Myocyte (in vitro differentiated cells): ENCODE measurements around the gene NDUFS8. TPM values are rescaled to one million over a fixed set of nuclear protein-coding genes. Genes with fewer than 3 reads are reported as not detected.
"Not testable (repeated sequence)": the region's sequence is repeated elsewhere in the genome, so short reads cannot be mapped to it uniquely, and the experiment has no call there.

Experiments used
- DNase-seq: peaks from one replicate; pipeline ENCODE4 v3.0.0-alpha.2; 2012; ENCODE audit warnings: low read depth
- polyA plus RNA-seq: library from polyadenylated mRNA; unstranded; fragments of >200 nt; gene quantifications from one replicate; pipeline ENCODE4 v1.2.1, GENCODE V29; 2012; ENCODE audit warnings: missing spikeins
- total RNA-seq: library from RNA; depleted of rRNA; stranded (reverse); fragments of >200 nt; gene quantifications from 2 replicates; pipeline ENCODE4 v1.2.3, GENCODE V29; 2014

NDUFS8 gene
- 154 and 195 TPM in 2 replicates for total RNA-seq
- polyA plus RNA-seq: 215 TPM

DNA sequence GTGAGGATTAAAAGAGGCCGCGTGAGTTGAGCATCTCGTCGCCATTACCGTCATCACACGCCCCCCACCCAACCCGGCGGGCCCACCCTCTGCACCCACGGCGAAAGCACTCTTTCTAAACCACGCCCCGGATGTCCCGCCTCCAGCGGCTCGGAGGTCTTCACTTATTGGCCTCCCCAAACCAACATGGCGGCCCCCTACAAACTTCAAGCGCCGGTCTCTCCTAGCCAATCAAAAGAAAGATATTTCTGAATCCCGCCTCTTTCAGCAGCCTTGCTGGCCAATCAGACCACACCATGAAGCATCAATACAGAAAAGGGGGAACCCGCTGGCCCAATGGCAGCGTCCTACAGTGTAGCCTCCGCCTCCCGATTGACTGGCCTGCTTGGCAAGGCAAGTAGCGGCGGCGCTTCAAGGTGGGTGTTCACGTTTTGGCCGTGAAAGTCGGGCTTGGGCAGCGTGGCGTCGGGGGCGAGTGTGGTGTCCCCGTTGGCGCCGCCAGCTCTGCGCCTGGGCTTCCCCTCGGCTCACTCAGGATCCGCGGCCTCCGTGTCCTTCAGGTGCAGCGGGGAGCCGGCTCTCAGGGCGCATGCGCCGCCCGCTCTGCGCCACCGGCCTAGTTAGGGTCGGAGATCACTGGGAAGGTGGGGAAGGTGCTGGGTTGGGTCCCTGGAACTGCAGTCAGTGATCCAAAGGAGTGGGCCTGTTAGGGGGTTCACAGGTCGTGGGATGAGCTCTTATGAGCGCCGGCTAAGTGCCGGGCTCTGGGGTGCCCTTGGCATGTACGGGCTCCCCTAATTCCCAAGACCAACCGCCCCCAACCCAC, at the start of gene NDUFS8:
Gene NDUFS8, plus strand, starts transcription at position 364 of the 826 bp plus-strand sequence. CDS start 1,471 bp downstream, outside the sequence.
- DNase-seq: peak; percentile 100

- not testable (repeated sequence) for DNase-seq
These were observed 49.3 kb upstream of the NDUFS8 start for GRCh38 chr11:67981226-67981625.

DNA sequence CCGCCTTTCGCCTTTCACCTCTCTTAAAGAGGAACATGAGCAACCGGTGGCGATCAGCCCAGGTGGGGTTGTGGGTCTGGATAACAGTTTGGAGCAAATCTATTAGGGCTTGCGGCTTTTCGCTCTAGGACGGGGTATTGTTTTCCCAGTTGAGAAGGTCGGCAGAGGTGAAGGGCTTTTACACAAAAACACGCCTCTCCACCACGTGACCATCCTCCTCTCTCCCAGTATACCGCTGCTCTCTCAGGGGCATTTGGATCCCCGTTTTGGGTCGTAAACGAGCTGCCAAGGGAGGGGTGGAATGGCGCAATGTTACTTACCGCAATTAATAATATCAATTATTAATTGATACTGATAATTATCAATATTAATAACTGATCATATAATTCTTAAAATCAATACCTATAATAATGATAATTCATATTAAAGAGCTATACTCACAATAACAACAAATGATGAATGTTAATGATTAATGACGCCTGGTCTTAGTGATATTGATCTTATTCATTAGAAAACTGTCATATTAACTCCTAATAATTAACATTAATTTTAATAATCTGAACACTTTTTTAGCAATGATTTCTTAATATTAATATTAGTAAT, 48.1 kb upstream of the NDUFS8 start:
- not testable (repeated sequence) for DNase-seq

DNA sequence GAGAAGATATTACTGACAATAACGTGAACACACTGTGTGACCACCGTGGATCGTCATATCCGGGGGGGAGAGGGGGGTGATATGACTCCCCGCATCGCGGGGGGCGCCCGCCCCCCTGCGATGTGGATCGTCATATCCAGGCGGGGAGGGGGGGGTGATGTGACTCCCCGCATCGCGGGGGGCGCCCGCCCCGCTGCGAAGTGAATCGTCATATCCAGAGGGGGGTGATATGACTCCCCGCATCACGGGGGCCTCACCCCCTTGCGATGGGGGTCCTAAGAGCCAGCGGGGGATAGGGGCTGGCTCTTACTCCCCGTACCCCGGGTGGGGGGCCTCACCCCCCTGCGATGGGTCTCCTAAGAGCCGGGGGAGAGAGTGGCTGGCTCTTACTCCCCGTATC, 46.5 kb upstream of the NDUFS8 start:
- DNase-seq: no peak

DNA sequence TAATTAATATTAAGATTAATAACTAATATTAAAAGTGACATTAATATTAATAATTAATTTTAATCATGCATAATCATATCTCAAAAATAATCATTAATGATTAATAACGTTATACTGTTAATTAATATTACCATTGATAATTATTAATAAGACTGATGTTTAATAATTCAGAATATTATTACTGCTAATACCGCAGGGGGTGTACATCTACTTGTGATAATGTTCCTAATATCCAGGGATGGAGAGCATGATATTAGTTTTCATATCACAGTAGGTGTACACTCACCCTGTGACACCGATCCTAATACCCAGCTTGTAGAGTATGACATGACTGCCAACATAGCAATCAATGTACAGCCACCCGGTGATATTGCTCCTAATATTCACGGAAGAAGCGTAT, 45.2 kb upstream of the NDUFS8 start:
- DNase-seq: not testable (repeated sequence)

GRCh38 chr11:67990546-67991346, 39.7 kb upstream of the NDUFS8 start:
- DNase-seq: not testable (repeated sequence)

DNA sequence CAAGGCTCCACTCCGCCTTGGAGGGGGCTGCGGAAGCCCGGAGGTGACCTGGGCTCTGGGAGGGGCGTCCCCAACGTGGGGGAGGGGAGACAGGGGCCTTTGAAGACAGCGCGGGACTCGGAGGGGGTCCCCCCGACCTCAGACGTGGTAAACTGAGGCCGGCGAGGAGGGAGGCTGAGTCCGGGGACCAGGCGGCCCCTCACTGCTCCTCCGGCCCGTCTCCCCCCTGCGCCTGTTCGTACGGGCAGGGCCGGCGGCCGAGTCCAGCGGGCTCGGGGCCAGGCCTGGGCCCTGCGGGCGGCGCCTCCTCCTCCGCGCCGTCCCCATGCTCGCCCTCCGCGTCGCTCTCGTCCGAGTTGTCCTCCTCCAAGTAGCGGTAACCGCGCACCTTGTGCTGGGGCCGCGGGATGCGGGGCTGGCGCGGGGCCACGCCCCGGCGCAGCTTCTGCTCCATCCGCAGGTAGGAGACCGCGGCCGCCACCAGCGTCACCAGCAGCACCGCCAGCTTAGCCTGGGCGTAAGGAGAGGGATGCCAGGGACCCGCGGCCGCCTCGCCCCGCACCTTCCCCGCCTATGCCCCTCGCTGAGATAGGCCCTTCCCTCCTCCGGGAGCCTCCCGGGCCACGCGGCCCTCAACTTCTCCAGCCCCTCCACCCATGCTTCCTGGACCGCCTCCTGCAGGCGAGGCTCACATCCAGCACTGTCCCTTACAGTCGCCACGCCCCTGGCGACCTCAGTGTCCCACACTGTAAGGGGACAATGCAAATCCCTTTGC, 38.9 kb upstream of the NDUFS8 start:
- not testable (repeated sequence) for DNase-seq

GRCh38 chr11:67993821-67994220, 36.7 kb upstream of the NDUFS8 start:
- not testable (repeated sequence) for DNase-seq

DNA sequence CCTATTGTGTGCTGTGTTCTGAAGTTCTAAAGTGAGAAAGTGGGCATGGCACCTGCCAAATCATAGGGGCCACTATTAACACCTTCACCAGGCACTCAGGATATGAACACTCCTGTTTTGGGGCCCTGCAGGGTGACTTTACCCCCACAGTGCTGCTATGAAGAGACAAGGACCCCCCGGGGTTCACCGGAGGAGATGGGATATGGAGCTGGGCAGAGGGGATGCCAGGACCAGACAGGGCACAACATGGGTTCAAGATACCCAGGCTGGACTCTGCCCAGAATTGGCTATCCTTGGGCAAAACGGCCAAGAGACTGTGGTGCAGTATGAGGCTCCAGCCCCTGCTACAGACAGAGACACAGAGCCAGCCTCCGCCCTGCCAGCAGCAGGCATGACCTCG, 36.1 kb upstream of the NDUFS8 start:
- DNase-seq: not testable (repeated sequence)

DNA sequence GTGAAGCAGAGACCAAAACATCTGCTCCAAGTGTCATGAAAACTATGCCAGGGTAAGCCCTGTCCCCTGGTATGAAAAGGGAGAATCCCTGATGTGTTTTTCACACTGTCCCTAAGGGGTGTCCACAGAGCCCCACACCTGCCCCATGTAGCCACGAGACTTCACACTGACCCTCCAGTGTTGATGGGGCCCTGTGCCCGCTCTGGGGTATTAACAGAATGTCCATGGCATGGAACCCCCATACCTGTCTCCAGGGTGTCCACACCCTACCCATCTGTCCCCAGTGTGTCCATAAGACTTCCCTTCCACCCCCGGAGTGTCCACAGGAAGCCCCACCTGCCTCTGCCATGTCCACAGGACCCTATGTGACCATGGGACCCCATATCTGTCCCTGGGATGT, 35.4 kb upstream of the NDUFS8 start:
- DNase-seq: not testable (repeated sequence)

DNA sequence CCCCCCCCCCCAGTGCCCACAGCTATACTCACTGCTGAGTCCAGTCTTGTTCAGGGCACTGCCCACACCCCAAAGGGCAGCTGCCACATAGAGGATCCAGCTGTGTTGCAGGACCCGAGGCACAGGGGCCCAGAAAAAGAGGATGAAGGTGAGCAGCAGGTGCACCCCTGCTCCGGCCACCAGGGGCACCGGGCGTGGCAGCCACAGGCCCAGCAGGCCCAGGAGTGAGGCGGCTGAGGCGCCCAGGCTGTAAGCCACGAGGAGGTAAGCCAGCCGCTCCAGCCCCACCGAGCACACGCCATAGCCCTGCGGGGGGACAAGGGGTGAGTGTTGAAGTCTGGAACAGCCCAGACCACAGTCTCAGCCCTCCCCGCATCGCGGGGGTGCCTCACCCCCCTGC, 34.9 kb upstream of the NDUFS8 start:
- not testable (repeated sequence) for DNase-seq

GRCh38 chr11:67996051-67996450, 34.4 kb upstream of the NDUFS8 start:
- DNase-seq: no peak

DNA sequence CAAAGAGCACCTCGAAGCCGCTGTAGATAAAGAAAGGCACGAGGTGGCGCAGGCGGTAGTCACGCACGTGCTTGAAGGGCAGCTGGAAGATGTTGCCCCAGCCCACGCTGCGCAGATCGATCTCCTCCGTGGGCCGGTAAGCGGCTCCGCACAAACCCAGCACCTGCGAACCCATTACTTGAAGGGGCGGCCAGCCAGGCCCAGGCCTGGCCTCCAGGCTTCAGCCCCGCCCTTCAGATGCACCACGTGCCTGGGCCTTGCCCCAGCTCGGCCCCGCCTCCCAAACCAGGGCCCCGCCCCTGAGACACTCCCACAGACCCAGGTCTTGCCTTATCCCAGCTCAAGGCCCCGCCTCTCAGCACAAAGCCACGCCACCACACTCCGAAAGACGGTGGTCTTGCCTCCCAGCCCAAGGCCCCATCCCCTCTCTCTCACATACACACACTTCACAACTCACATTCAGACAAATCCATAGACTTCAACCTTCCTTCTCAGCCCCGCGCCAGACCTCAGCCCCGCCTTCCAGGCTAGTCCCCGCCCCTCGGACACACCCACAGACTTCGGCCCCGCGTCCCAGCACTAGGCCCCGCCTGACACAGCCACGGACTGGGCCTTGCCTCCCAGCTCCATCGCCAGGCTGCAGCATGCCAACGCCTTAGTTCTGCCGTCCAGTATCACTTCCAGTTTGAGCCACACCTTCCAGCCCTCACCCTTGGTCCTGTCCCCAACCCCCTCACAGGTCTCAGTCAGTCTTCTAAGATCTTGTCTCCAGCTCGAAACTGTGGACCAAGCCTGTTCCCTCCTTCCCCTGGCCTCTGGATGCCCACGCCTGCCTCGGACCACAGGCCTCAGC, 33.6 kb upstream of the NDUFS8 start:
- no peak for DNase-seq

GRCh38 chr11:67997475-67997921, 33.0 kb upstream of the NDUFS8 start:
- DNase-seq: no peak

DNA sequence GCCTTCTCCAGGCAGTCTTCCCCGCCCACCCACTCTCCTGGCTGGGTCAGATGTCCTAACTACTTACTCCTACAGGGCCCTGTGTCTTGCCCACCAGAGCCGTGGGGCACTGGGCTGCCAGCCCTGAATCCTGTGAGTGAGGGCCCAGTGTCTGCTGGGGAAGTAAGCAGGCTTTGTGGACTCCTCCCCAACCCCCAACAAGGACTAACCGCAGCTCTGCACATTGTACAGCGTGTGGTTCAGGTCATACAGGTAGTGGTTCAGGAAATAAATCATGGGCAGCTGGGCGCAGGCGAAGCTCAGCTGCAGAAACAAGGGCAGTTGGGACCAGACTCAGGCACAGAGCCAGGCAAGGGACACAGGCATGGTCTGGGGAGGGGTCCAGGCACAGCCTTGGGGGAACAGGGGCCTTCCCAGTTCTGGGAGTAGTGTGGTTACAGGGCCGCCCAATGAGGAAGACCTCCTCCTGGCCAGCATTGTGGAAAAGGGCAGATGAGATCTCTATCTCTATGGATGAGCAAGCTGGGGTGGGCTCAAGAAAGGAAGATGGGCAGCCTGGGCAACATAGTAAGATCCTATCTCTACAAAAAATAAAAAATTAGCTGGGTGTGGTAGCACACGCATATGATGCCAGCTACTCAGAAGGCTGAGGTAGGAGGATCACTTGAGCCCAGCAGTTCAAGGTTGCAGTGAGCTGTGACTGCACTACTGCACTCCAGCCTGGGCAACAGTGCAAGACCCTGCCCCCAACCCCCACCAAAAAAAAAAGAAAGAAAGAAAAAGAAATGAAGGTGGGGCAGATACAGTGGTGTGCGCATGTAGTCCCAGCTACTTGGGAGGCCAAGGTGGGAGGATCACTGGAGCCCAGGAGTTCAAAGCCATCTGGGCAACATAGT, 32.1 kb upstream of the NDUFS8 start:
- DNase-seq: no peak

GRCh38 chr11:67999201-67999629, 31.3 kb upstream of the NDUFS8 start:
- no peak for DNase-seq

- no peak for DNase-seq
These were observed 30.8 kb upstream of the NDUFS8 start for GRCh38 chr11:67999704-68000103.

GRCh38 chr11:68002575-68002937, 27.9 kb upstream of the NDUFS8 start:
- no peak for DNase-seq
